ENCODE data around the gene HUWE1.
"Not testable (repeated sequence)": the region's sequence is repeated elsewhere in the genome, so short reads cannot be mapped to it uniquely, and the experiment has no call there.

DNA sequence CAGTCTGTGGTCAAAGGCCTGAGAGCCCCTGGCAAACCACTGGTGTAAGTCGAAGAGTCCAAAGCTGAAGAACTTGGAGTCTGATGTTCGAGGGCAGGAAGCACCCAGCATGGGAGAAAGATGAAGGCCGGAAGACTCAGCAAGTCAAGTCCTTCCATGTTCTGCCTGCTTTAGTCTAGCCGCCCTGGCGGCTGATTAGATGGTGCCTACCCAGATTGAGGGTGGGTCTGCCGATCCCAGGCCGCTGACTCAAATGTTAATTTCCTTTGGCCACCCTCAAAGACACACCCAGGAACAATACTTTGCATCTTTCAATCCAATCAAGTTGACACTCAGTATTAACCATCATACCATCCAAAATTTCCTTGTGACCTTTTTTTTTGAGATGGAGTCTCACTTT, 33.1 kb upstream of the HUWE1 start:
- TF ChIP-seq POLR2A, EP300, POLR2AphosphoS5 (IDR thresholded peaks at IDR 0.05): not testable (repeated sequence)
- TF ChIP-seq, protein P1, sequence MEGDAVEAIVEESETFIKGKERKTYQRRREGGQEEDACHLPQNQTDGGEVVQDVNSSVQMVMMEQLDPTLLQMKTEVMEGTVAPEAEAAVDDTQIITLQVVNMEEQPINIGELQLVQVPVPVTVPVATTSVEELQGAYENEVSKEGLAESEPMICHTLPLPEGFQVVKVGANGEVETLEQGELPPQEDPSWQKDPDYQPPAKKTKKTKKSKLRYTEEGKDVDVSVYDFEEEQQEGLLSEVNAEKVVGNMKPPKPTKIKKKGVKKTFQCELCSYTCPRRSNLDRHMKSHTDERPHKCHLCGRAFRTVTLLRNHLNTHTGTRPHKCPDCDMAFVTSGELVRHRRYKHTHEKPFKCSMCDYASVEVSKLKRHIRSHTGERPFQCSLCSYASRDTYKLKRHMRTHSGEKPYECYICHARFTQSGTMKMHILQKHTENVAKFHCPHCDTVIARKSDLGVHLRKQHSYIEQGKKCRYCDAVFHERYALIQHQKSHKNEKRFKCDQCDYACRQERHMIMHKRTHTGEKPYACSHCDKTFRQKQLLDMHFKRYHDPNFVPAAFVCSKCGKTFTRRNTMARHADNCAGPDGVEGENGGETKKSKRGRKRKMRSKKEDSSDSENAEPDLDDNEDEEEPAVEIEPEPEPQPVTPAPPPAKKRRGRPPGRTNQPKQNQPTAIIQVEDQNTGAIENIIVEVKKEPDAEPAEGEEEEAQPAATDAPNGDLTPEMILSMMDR (IDR thresholded peaks at IDR 0.05) = not testable (repeated sequence)

Measured in stomach (tissue), 4 donors.